ENCODE measurements around the gene MEP1A.
"Not testable (repeated sequence)": the region's sequence is repeated elsewhere in the genome, so short reads cannot be mapped to it uniquely, and the experiment has no call there.

MEP1A gene, protein sequence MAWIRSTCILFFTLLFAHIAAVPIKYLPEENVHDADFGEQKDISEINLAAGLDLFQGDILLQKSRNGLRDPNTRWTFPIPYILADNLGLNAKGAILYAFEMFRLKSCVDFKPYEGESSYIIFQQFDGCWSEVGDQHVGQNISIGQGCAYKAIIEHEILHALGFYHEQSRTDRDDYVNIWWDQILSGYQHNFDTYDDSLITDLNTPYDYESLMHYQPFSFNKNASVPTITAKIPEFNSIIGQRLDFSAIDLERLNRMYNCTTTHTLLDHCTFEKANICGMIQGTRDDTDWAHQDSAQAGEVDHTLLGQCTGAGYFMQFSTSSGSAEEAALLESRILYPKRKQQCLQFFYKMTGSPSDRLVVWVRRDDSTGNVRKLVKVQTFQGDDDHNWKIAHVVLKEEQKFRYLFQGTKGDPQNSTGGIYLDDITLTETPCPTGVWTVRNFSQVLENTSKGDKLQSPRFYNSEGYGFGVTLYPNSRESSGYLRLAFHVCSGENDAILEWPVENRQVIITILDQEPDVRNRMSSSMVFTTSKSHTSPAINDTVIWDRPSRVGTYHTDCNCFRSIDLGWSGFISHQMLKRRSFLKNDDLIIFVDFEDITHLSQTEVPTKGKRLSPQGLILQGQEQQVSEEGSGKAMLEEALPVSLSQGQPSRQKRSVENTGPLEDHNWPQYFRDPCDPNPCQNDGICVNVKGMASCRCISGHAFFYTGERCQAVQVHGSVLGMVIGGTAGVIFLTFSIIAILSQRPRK

GRCh38 chr6:46793138-46793537 lies at the start of gene MEP1A:
Gene MEP1A, plus strand, starts transcription at chr6:46793389. Its CDS starts 10 bp downstream, at chr6:46793399.
- no peak within 1 kb of the TSS for H3K27ac ChIP-seq (ENCODE audit: low read length)
- H3K9me3 ChIP-seq (ENCODE audit: control insufficient read depth, low read depth, low read length): no peaks in the 10 kb centered on the region
- H3K27me3 ChIP-seq (ENCODE audit: control insufficient read depth, insufficient read depth, low read length): no peaks in the 10 kb centered on the region
- H3K4me1 ChIP-seq (ENCODE audit: control insufficient read depth, low read depth, low read length): no peaks in the 10 kb centered on the region
- no peak within 1 kb of the TSS for H3K4me3 ChIP-seq (ENCODE audit: low read length)
- H3K9ac ChIP-seq (ENCODE audit: low read length): no peak within 1 kb of the TSS
- no peaks in the 10 kb centered on the region for H3K36me3 ChIP-seq (ENCODE audit: control insufficient read depth, low read depth, low read length)

GRCh38 chr6:46743425-46744158 lies 49.6 kb upstream of the MEP1A start:
- H3K27ac ChIP-seq (ENCODE audit: low read length): no peak overlapping the region
- no peak overlapping the region for H3K4me3 ChIP-seq (ENCODE audit: low read length)
- H3K4me1 ChIP-seq (ENCODE audit: control insufficient read depth, low read depth, low read length): no peaks in the 10 kb centered on the region
- H3K9ac ChIP-seq (ENCODE audit: low read length): no peak overlapping the region
- H3K36me3 ChIP-seq (ENCODE audit: control insufficient read depth, low read depth, low read length): no peaks in the 10 kb centered on the region
- no peaks in the 10 kb centered on the region for H3K27me3 ChIP-seq (ENCODE audit: control insufficient read depth, insufficient read depth, low read length)
- H3K9me3 ChIP-seq (ENCODE audit: control insufficient read depth, low read depth, low read length): no peaks in the 10 kb centered on the region

- H3K4me1 ChIP-seq (ENCODE audit: control insufficient read depth, low read depth, low read length); H3K9ac ChIP-seq (ENCODE audit: low read length); H3K27ac ChIP-seq (ENCODE audit: low read length); H3K36me3 ChIP-seq (ENCODE audit: control insufficient read depth, low read depth, low read length); H3K4me3 ChIP-seq (ENCODE audit: low read length); H3K27me3 ChIP-seq (ENCODE audit: control insufficient read depth, insufficient read depth, low read length); H3K9me3 ChIP-seq (ENCODE audit: control insufficient read depth, low read depth, low read length): not testable (repeated sequence)
These were observed 48.9 kb upstream of the MEP1A start for GRCh38 chr6:46744159-46744725.

GRCh38 chr6:46745973-46746372 lies 47.2 kb upstream of the MEP1A start:
- Histone ChIP-seq H3K27ac (ENCODE audit: low read length) (no peak overlapping the region), H3K27me3 (ENCODE audit: control insufficient read depth, insufficient read depth, low read length) (no peaks in the 10 kb centered on the region), H3K4me3 (ENCODE audit: low read length) (no peak overlapping the region), H3K9me3 (ENCODE audit: control insufficient read depth, low read depth, low read length) (no peaks in the 10 kb centered on the region), H3K4me1 (ENCODE audit: control insufficient read depth, low read depth, low read length) (peaks cover 7% of the 10 kb centered on the region), H3K36me3 (ENCODE audit: control insufficient read depth, low read depth, low read length) (no peaks in the 10 kb centered on the region), H3K9ac (ENCODE audit: low read length) (no peak overlapping the region)

- Histone ChIP-seq H3K4me1 (ENCODE audit: control insufficient read depth, low read depth, low read length) (peaks cover 7% of the 10 kb centered on the region), H3K27me3 (ENCODE audit: control insufficient read depth, insufficient read depth, low read length) (no peaks in the 10 kb centered on the region), H3K9me3 (ENCODE audit: control insufficient read depth, low read depth, low read length) (no peaks in the 10 kb centered on the region), H3K4me3 (ENCODE audit: low read length) (no peak within 1 kb of the TSS), H3K9ac (ENCODE audit: low read length) (no peak within 1 kb of the TSS), H3K36me3 (ENCODE audit: control insufficient read depth, low read depth, low read length) (no peaks in the 10 kb centered on the region), H3K27ac (ENCODE audit: low read length) (no peak within 1 kb of the TSS)
These were observed 46.5 kb upstream of the MEP1A start, which contains the start of gene ANKRD66 for GRCh38 chr6:46746696-46747095. Gene ANKRD66, plus strand, starts transcription at chr6:46746933. Its CDS starts 5,016 bp downstream, at chr6:46751949.

DNA sequence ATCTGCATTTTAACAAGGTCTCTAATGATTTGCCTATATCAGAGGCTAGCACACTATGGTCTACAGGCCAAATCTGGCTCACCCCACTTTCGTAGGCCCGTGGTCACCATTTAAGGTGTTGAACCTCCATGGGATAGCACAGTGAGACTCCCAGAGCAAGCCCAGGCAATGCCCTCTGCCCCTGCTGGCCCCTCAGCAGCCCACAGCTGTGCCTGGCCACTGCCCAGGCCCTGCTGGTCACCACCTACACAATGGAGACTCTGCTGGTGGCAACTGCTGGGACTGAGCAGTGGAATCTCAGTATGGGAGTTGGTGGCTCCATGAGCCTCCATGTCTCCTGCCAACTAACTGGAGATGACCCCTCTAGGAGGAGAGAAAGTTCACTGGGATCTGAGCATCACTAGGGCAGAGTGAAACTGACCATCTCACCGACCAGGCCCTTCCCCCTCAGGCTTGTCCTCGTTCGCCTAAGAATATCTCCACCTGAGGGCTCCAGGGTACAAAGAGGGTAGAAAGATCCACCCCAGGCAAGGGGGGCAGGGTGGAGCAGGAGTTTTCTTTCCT lies 44.2 kb upstream of the MEP1A start:
- no peaks in the 10 kb centered on the region for H3K9me3 ChIP-seq (ENCODE audit: control insufficient read depth, low read depth, low read length)
- no peak overlapping the region for H3K9ac ChIP-seq (ENCODE audit: low read length)
- no peak overlapping the region for H3K4me3 ChIP-seq (ENCODE audit: low read length)
- no peaks in the 10 kb centered on the region for H3K36me3 ChIP-seq (ENCODE audit: control insufficient read depth, low read depth, low read length)
- H3K27me3 ChIP-seq (ENCODE audit: control insufficient read depth, insufficient read depth, low read length): no peaks in the 10 kb centered on the region
- H3K27ac ChIP-seq (ENCODE audit: low read length): no peak overlapping the region
- H3K4me1 ChIP-seq (ENCODE audit: control insufficient read depth, low read depth, low read length): peaks cover 7% of the 10 kb centered on the region

GRCh38 chr6:46749731-46750130 lies 43.5 kb upstream of the MEP1A start:
- H3K36me3 ChIP-seq (ENCODE audit: control insufficient read depth, low read depth, low read length): no peaks in the 10 kb centered on the region
- H3K9ac ChIP-seq (ENCODE audit: low read length): no peak overlapping the region
- H3K4me3 ChIP-seq (ENCODE audit: low read length): no peak overlapping the region
- H3K4me1 ChIP-seq (ENCODE audit: control insufficient read depth, low read depth, low read length): peaks cover 7% of the 10 kb centered on the region
- H3K27ac ChIP-seq (ENCODE audit: low read length): no peak overlapping the region
- no peaks in the 10 kb centered on the region for H3K27me3 ChIP-seq (ENCODE audit: control insufficient read depth, insufficient read depth, low read length)
- H3K9me3 ChIP-seq (ENCODE audit: control insufficient read depth, low read depth, low read length): no peaks in the 10 kb centered on the region

GRCh38 chr6:46751658-46752057 lies 41.5 kb upstream of the MEP1A start:
- Histone ChIP-seq H3K4me1 (ENCODE audit: control insufficient read depth, low read depth, low read length) (peaks cover 10% of the 10 kb centered on the region), H3K4me3 (ENCODE audit: low read length) (no peak overlapping the region), H3K9me3 (ENCODE audit: control insufficient read depth, low read depth, low read length) (no peaks in the 10 kb centered on the region), H3K36me3 (ENCODE audit: control insufficient read depth, low read depth, low read length) (no peaks in the 10 kb centered on the region), H3K9ac (ENCODE audit: low read length) (no peak overlapping the region), H3K27me3 (ENCODE audit: control insufficient read depth, insufficient read depth, low read length) (no peaks in the 10 kb centered on the region), H3K27ac (ENCODE audit: low read length) (no peak overlapping the region)

GRCh38 chr6:46755865-46756264 lies 37.3 kb upstream of the MEP1A start:
- Histone ChIP-seq H3K9ac (ENCODE audit: low read length) (no peak overlapping the region), H3K36me3 (ENCODE audit: control insufficient read depth, low read depth, low read length) (no peaks in the 10 kb centered on the region), H3K27ac (ENCODE audit: low read length) (no peak overlapping the region), H3K27me3 (ENCODE audit: control insufficient read depth, insufficient read depth, low read length) (no peaks in the 10 kb centered on the region), H3K4me1 (ENCODE audit: control insufficient read depth, low read depth, low read length) (peaks cover 9% of the 10 kb centered on the region), H3K9me3 (ENCODE audit: control insufficient read depth, low read depth, low read length) (no peaks in the 10 kb centered on the region), H3K4me3 (ENCODE audit: low read length) (no peak overlapping the region)

DNA sequence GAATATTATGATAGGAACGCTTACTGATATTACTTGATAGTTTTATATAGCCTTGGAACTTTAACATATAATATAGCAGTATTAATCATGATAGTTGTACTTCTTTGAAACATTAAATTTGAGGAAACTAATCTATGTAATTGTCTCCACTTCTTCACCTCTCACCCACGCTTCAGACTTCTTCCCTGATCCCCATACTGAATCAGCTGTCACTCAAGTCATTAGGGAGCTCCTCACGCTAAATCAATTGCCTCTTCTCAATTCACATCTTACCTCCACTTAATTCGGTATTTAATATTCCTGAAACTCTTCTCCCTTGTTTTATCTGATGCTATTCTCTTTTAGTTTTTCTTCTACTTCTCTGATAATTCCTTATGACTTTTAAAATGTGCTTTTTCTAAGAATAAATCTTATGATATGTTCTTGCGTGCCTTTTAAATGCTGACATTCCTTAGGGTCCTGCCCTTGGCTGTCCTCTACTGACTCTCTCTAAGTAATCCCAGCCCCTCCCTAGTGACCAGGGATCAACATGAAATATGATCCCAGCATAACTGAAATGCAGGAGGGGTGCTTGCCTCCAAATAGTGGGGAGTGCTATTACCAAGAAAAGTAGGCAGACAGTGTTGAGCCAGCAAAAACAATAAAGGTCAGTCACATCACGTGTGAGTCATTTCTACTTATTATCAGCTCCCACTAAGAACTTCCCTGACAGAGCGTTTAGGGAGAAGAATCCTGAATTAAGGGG lies 36.5 kb upstream of the MEP1A start:
- H3K36me3 ChIP-seq (ENCODE audit: control insufficient read depth, low read depth, low read length): no peaks in the 10 kb centered on the region

More for the DNA sequence above, 36.5 kb upstream of the MEP1A start:
- Histone ChIP-seq H3K9ac (ENCODE audit: low read length) (no peak overlapping the region), H3K4me3 (ENCODE audit: low read length) (no peak overlapping the region), H3K27ac (ENCODE audit: low read length) (no peak overlapping the region), H3K27me3 (ENCODE audit: control insufficient read depth, insufficient read depth, low read length) (no peaks in the 10 kb centered on the region), H3K4me1 (ENCODE audit: control insufficient read depth, low read depth, low read length) (peaks cover 9% of the 10 kb centered on the region), H3K9me3 (ENCODE audit: control insufficient read depth, low read depth, low read length) (no peaks in the 10 kb centered on the region)
